Keratinocyte (primary cell): ENCODE results near the gene RARS1. TPM values are rescaled to one million over a fixed set of nuclear protein-coding genes. Genes with fewer than 3 reads are reported as not detected.

ENCODE experiments used
- DNase-seq: peaks from one replicate; pipeline ENCODE4 v3.0.0-alpha.2; 2011; ENCODE audit warnings: low read depth, missing footprints, low spot score
- FAIRE-seq: peaks from 2 replicates; lab custom pipeline; 2011; peaks lifted over from hg19 to GRCh38; lab: Jason Lieb, UNC
- H2AFZ ChIP-seq: 2 replicates; pipeline ENCODE4 v1.6.0; 2012; ENCODE audit warnings: low read length, control low read depth, inconsistent platforms; ENCODE audit not compliant: control insufficient read depth
- H3K27ac ChIP-seq: 2 replicates; pipeline ENCODE4 v1.5.1; 2011; ENCODE audit warnings: low read length; ENCODE audit not compliant: control insufficient read depth, insufficient read depth
- H3K27me3 ChIP-seq: 3 replicates; pipeline ENCODE4 v1.6.0; 2011; ENCODE audit warnings: low read length; ENCODE audit not compliant: control insufficient read depth, insufficient read depth; ENCODE audit errors: extremely low read depth
- H3K36me3 ChIP-seq, 2 experiments: 2 replicates in 1 of 2; 3 replicates in 1 of 2; pipeline ENCODE4 v1.5.1; 2011; ENCODE audit warnings: low read length in 2 of 2, mild to moderate bottlenecking in 1 of 2; ENCODE audit not compliant: control insufficient read depth in 2 of 2, insufficient read depth in 2 of 2; ENCODE audit errors: extremely low read depth in 1 of 2
- H3K4me1 ChIP-seq: 3 replicates; pipeline ENCODE4 v1.5.1; 2011; ENCODE audit warnings: low read length; ENCODE audit not compliant: control insufficient read depth, insufficient read depth; ENCODE audit errors: extremely low read depth
- H3K4me2 ChIP-seq: 3 replicates; pipeline ENCODE4 v1.6.0; 2011; ENCODE audit warnings: low read depth, low read length; ENCODE audit not compliant: control insufficient read depth, insufficient read depth; ENCODE audit errors: extremely low read depth
- H3K4me3 ChIP-seq, 3 experiments: fragments of 200-600 bp in 1 of 3; sonication (generic) in 1 of 3; 2 replicates in 2 of 3; 3 replicates in 1 of 3; pipeline ENCODE4 v1.5.1; 2011 to 2016; ENCODE audit warnings: low read length in 3 of 3, mild to moderate bottlenecking in 3 of 3, control low read depth in 2 of 3, inconsistent platforms in 1 of 3, low read depth in 1 of 3, mixed read lengths in 1 of 3, mixed run types in 1 of 3, moderate library complexity in 1 of 3; ENCODE audit not compliant: control insufficient read depth in 2 of 3, insufficient read depth in 2 of 3; ENCODE audit errors: extremely low read depth in 1 of 3
- H3K79me2 ChIP-seq: 2 replicates; pipeline ENCODE4 v1.6.0; 2012; ENCODE audit warnings: low read length; ENCODE audit not compliant: control insufficient read depth, insufficient read depth
- H3K9ac ChIP-seq: 3 replicates; pipeline ENCODE4 v1.6.0; 2011; ENCODE audit warnings: low read length; ENCODE audit not compliant: control insufficient read depth, insufficient read depth; ENCODE audit errors: extremely low read depth
- H3K9me1 ChIP-seq: 3 replicates; pipeline ENCODE4 v1.6.0; 2011; ENCODE audit warnings: low read length; ENCODE audit not compliant: control insufficient read depth, insufficient read depth; ENCODE audit errors: extremely low read depth
- H3K9me3 ChIP-seq: 2 replicates; pipeline ENCODE4 v1.5.1; 2012; ENCODE audit warnings: low read depth, low read length; ENCODE audit not compliant: control insufficient read depth
- H4K20me1 ChIP-seq: 3 replicates; pipeline ENCODE4 v1.6.0; 2011; ENCODE audit warnings: low read length; ENCODE audit not compliant: control insufficient read depth, insufficient read depth; ENCODE audit errors: extremely low read depth
- CTCF ChIP-seq, 3 experiments: IDR thresholded peaks in 1 of 3; conservative IDR thresholded peaks in 1 of 3; optimal IDR thresholded peaks in 1 of 3; 2 replicates in 2 of 3; 3 replicates in 1 of 3; pipeline versions ENCODE3 to v1.5.1; 2011; ENCODE audit warnings: low read length in 3 of 3, mild to moderate bottlenecking in 3 of 3, moderate library complexity in 2 of 3, control low read depth in 1 of 3, inconsistent platforms in 1 of 3; ENCODE audit not compliant: insufficient read depth in 2 of 3; ENCODE audit errors: extremely low read depth in 1 of 3
- EZH2 ChIP-seq: IDR thresholded peaks from one replicate; pipeline ENCODE4 v1.6.1; 2012; ENCODE audit warnings: inconsistent platforms, mild to moderate bottlenecking, low read length, moderate library complexity
- dilution Hi-C: fragments of 300-500 bp; cut with MboI; formaldehyde crosslinking; loops from one replicate; pipeline ENCODE4 v1.7.0; 2020; ENCODE audit warnings: low sequenced_read_pairs; ENCODE audit not compliant: extremely low pct_ligation_motif_present
- polyA minus RNA-seq, 3 experiments: library from RNA; depleted of rRNA, polyadenylated mRNA; stranded (reverse); fragments of >200 nt; gene quantifications; 1 replicate in 1 of 3; 2 replicates in 1 of 3; 3 replicates in 1 of 3; pipeline ENCODE4 v1.2.3, GENCODE V29; 2011
- polyA plus RNA-seq, 5 experiments: library from polyadenylated mRNA; depleted of rRNA in 3 of 5; stranded (reverse) in 3 of 5; stranded (forward) in 1 of 5; unstranded in 1 of 5; fragments of >200 nt; gene quantifications; 1 replicate in 1 of 5; 2 replicates in 3 of 5; 3 replicates in 1 of 5; pipeline versions ENCODE4 v1.2.1 to v1.2.3, GENCODE V29; 2011 to 2012; ENCODE audit warnings: missing spikeins in 2 of 5, low read depth in 1 of 5, low replicate concordance in 1 of 5

The RARS1 gene
- 78.0 to 128 TPM (median 84.3 TPM) in 3 replicates for polyA plus RNA-seq
- 60.9 TPM for polyA plus RNA-seq (2011; ENCODE audit: low read depth)
- polyA plus RNA-seq (2011; cell fraction: cytosol; rRNA removed): 76.3 and 134 TPM in 2 replicates
- polyA plus RNA-seq (2011; cell fraction: nucleus; rRNA removed): 101 and 145 TPM in 2 replicates
- 63.2 and 92.0 TPM in 2 replicates for polyA plus RNA-seq (2012; ENCODE audit: low replicate concordance)
- 10.6 to 81.2 TPM (median 35.9 TPM) in 3 replicates for polyA minus RNA-seq
- polyA minus RNA-seq (2011; cell fraction: cytosol; rRNA and poly(A)+ RNA removed): 43.5 TPM
- 30.3 and 62.0 TPM in 2 replicates for polyA minus RNA-seq (2011; cell fraction: nucleus; rRNA and poly(A)+ RNA removed)

DNA sequence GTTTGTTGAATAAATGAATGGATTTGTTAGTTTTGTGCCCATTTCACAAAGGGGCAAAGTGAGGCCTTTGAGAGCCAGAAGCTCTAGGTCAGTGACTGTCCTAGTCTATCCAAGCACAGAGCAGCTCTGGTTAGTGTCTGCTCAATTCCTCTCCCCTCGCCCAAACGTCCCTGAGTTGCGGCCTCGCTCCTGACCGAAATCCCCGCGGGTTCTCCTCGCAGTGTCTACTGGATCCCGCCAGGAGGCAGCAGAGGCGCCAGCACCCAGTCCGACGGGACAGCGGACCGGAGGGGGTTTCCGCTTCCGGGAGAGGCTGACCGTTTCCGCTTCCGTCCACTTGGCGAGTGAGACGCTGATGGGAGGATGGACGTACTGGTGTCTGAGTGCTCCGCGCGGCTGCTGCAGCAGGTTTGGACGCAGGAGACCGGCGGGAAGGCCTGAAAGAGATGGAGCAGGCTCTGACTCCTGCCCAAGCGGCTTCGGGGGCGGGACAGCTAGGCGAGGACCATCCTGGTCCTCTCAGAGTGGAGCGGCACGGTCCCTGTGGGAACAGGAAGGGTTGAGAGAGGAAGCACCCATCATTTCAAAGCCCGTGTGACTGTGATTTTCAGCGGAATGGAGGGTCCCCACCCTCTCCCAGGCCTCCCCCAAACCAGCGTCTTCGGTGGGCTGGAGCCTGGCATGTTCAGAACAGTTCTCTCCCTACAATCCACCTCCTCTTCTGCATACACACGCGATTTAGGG, at the start of gene RARS1:
Gene RARS1 (plus strand): TSS at position 336 of the 744 bp plus-strand sequence. CDS start 28 bp downstream, at position 364.
- H3K36me3 ChIP-seq: peaks cover 11 to 15% of the 10 kb centered on the region in 2 experiments
- dilution Hi-C loops: no loop called here
- peak; percentile 65 for FAIRE-seq

DNA sequence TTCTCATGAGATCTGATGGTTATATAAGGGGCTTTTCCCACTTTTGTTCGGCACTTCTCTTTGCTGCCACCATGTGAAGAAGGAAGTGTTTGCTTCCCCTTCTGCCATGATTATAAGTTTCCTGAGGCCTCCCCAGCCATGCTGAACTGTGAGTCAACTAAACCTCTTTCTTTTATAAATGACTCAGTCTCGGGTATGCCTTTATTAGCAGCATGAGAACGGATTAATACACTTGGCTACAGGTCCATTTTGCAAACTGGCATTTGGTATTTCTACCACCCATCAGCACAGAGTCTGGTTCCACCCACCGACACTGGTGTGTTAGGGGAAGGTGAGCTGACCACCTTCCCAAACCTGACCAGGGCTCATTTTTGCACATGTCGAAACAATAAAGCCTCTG, 47.9 kb upstream of the RARS1 start:
- no peak for TF ChIP-seq CTCF (optimal IDR thresholded peaks at IDR 0.05 in 1 of 3, IDR thresholded peaks at IDR 0.05 in 1 of 3, conservative IDR thresholded peaks at IDR 0.05 in 1 of 3; ENCODE audit: extremely low read depth in 1 of 3, insufficient read depth in 2 of 3, low read length in 3 of 3)
- TF ChIP-seq EZH2: no peak
- DNase-seq: no peak

More for the DNA sequence above, at the start of gene RARS1:
- Histone ChIP-seq H3K9me3 (no peaks in the 10 kb centered on the region), H3K9me1 (peaks cover 1% of the 10 kb centered on the region), H3K4me1 (peaks cover 11% of the 10 kb centered on the region), H3K4me3 (peak within 1 kb of the TSS; percentile 75 to 98 (median 98)), H3K79me2 (peaks cover 35% of the 10 kb centered on the region), H3K27ac (peak within 1 kb of the TSS; percentile 77), H3K27me3 (no peaks in the 10 kb centered on the region), H2AFZ (peak within 1 kb of the TSS; percentile 97), H4K20me1 (no peaks in the 10 kb centered on the region), H3K9ac (peak within 1 kb of the TSS; percentile 88), H3K4me2 (peak within 1 kb of the TSS; percentile 66)
- DNase-seq: peak; percentile 68
- TF ChIP-seq CTCF (optimal IDR thresholded peaks at IDR 0.05 in 1 of 3, IDR thresholded peaks at IDR 0.05 in 1 of 3, conservative IDR thresholded peaks at IDR 0.05 in 1 of 3; ENCODE audit: extremely low read depth in 1 of 3, insufficient read depth in 2 of 3, low read length in 3 of 3) (peak; percentile 96 to 99 (median 96)), EZH2 (no peak)

More for the DNA sequence above, 47.9 kb upstream of the RARS1 start:
- Histone ChIP-seq H3K9me1 (no peaks in the 10 kb centered on the region), H3K4me3 (no peak overlapping the region), H3K27me3 (no peaks in the 10 kb centered on the region), H2AFZ (no peak overlapping the region), H3K4me2 (no peak overlapping the region), H3K4me1 (no peaks in the 10 kb centered on the region), H3K9ac (no peak overlapping the region), H3K9me3 (no peaks in the 10 kb centered on the region), H3K79me2 (no peaks in the 10 kb centered on the region), H3K36me3 (peaks cover 20 to 29% of the 10 kb centered on the region in 2 experiments), H3K27ac (no peak overlapping the region), H4K20me1 (no peaks in the 10 kb centered on the region)
- FAIRE-seq: no peak
- dilution Hi-C loops: no loop called here
